ENCODE results near the gene EML1.

DNA sequence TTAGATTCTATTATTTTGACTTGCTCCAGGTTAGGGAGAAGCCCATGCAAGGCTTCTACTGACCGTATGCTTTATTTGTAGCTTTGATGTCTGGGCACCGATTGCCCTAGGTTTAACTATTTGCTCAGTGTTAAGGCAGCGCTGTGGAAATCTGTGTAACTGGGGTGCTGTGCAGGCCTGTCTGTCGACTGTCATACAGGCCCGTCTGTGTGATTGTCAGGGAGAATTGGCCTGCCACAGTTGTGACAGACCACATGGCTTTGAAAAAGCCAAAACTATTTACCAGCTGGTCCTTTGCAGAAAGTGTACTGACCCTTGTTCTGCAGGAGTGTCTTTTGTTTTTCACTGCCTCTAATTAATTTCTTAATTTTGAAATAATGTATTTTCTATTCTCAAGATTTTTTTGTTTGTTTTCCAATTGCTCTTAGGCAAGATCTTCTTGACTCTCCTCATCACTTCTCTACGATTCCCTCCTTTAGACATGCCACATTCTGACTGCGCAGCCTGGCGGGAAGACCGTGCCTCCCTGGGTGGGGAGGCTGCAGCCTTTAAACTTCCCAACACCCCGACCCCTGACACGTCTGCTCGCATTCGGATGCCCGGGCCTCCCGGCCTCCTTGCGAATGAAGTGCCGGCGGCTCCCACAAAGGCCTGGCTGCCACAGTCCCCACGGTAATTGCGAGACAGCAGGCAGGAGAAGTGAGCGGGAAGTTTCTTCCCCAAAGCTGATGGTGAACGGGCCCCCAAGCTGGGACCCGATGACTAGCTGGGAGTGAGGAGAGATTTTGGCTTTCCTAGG is 173.0 kb downstream of the EML1 start:
- TF ChIP-seq, protein P1, sequence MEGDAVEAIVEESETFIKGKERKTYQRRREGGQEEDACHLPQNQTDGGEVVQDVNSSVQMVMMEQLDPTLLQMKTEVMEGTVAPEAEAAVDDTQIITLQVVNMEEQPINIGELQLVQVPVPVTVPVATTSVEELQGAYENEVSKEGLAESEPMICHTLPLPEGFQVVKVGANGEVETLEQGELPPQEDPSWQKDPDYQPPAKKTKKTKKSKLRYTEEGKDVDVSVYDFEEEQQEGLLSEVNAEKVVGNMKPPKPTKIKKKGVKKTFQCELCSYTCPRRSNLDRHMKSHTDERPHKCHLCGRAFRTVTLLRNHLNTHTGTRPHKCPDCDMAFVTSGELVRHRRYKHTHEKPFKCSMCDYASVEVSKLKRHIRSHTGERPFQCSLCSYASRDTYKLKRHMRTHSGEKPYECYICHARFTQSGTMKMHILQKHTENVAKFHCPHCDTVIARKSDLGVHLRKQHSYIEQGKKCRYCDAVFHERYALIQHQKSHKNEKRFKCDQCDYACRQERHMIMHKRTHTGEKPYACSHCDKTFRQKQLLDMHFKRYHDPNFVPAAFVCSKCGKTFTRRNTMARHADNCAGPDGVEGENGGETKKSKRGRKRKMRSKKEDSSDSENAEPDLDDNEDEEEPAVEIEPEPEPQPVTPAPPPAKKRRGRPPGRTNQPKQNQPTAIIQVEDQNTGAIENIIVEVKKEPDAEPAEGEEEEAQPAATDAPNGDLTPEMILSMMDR (IDR thresholded peaks at IDR 0.05; ENCODE audit: low read depth, low read length) = no peak
- TF ChIP-seq POLR2A (IDR thresholded peaks at IDR 0.05; ENCODE audit: extremely low read depth, insufficient read length) = no peak

Data from NB4 (cell line).